CD4-positive, alpha-beta T cell treated with Interleukin-2 at 100 ng/mL for 4 hours (primary cell): ENCODE measurements around the gene LARP7.
"Not testable (repeated sequence)": the region's sequence is repeated elsewhere in the genome, so short reads cannot be mapped to it uniquely, and the experiment has no call there.

Experiments used
- DNase-seq: peaks from one replicate; pipeline ENCODE4 v3.0.0-alpha.2; 2020; ENCODE audit warnings: low spot score

LARP7 gene

DNA sequence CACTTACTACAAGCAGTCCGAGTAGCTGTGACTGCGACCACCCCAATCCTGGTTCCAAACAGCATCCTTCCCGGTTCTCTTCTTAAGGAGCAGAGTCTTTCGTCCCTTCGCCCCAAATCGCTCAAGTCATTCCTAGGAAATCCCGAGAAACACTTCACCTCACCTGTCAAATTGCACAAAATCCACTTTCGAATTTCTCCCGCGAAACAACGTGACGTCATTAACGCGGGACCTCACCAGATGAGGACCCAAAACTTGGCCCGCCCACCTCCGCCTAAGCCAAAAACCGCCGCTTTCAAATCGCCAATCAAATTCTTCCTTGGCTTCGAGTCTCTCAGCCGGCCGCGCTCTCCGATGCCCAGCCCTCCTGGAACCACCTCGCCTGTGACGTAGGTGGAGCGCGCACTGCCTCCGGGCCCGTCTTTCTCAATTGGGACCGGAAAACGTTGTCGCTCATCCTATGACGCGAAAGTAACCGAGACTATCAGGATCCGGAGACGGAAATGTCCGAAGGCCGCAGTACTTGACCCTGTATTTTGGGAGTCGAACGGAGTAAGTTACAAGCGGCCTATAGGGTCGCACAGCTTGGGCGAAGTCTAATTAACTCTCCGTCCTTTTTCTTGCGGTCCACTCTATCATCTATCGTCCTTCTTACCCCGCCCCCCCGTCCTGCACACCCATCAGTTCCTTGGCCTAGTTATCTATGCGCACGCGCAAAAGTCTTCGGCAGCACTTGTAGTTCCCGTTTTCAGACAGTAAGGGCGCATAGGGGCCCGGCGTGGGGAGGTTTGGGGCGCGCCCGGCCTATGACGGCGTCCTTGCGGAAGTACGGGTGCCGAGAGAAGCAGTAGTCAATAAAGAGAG, at the start of gene LARP7, which contains the start of gene ZGRF1:
Gene LARP7, plus strand, starts transcription at position 456 of the 864 bp plus-strand sequence. CDS start 7,527 bp downstream, outside the sequence.
Gene ZGRF1, minus strand, starts transcription at position 222 of the 864 bp plus-strand sequence. CDS start 3,733 bp downstream, outside the sequence.
- peak; percentile 98 for DNase-seq

DNA sequence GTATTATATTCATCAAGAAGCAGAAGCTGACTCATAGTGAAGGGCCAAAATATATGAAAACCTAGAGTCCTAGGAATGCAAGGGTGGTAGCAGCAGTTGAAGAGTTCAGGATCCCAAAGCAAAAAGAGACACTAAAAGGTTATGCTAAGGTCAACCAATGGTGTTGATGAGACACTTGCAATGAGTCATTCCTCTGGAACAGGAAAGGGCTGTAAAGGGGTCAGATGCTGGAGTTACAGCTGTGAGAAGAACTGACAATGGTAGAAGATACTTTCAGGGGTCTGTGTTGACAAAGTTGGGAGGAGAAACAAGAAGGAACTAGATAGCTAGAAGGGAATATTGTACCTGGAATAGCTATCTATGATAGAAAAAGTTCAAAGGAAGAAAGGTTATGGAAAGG, 47.7 kb upstream of the LARP7 start:
- no peak for DNase-seq

DNA sequence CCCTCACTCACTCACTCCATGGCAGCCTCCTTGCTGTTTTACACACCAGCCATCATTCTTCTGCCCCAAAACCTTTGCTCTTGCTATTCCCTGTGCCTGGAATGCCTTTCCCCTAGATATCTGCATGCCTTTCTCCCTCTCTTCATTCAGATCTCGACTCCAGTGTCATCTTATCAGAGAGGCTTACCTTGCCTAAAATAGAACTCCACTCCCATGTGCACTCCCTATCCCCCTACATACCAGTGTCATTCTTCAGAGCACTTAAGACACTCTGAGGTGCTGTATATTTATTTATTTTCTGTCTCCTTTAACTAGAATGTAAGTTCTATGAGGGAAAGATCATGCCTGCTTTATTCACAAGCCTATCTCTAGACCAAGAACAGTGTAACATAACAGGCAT, 45.4 kb upstream of the LARP7 start:
- DNase-seq = no peak

DNA sequence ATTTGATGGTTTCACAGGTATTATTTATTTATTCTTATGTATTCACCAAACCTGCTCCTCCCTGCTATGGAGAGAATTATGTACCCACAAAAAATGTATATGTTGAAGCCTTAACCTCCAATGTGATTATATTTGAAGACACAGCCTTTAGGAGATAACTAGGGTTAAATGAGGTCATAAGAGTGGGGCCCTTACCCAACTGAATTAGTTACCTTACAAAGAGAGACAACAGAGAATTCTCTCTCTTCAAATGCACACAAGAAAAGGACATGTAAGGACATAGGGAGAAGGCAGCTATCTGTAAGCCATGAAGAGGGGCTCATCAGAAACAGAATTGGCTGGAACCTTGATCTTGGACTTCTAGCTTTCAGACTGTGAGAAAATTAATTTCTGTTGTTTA, 44.2 kb upstream of the LARP7 start:
- no peak for DNase-seq

DNA sequence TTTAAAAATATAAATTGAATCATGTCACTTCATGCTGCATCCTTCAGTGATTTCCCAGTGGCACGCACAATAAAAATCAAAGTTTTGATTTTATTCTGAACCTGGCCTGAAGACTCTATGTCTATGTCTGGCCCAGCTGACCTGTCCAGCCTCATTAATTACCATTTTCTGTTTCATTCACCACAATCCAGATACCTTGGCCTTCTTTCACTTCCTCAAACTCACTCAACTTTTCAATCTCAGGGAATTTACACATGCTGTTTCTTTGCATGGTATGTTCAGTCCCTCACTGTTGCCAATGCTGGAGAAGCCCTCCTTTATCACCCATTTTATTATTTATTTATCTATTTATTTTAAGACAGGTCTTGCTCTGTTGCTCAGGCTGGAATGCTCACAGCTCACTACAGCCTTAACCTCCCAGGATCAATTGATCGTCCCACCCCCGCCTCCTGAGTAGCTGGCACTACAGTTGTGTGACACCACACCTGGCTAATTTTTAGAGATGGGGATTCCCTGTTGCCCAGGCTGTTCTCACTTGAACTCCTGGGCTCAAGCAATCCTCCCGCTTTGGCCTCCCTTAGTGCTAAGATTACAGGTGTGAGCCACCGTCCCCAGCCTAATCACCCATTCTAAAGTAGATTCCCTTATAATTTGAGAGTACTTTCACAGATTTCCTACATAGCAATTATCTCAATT, 43.4 kb upstream of the LARP7 start:
- no peak for DNase-seq

DNA sequence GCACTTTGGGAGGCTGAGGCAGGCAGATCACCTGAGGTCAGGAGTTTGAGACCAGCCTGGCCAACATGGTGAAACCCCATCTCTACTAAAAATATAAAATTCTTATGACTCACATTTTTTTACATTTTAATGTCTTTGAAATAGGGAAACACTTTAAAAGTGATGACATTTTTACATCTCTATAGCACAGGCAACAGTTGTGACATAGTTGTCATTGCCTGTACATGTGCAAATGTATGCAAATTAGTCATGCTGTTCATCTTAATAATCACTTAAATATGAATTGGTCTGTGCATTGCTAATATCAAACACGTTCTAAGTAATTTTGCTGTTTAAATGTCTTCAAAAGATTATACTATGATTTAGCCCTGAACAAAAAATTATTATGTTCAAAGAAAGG, 42.0 kb upstream of the LARP7 start:
- DNase-seq = no peak

DNA sequence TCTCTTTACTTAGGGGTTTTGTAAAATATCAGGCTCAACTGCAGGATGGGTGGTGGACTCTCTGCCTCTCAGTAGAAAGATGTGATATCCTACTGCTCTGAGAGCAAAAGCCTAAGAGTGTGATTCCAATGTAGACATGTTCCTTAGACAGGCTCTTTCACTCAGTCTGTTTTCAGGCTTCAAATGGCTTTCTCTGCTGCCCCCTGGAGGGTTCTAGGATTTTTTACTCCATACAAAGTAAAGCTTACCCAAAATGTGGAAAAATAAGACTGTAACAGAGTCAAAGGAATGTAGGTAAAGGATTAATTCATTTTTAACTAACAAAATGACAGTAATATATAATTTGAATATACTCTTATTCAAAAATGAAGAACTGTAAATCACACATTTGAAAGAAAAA, 32.4 kb upstream of the LARP7 start:
- peak; percentile 51 for DNase-seq

DNA sequence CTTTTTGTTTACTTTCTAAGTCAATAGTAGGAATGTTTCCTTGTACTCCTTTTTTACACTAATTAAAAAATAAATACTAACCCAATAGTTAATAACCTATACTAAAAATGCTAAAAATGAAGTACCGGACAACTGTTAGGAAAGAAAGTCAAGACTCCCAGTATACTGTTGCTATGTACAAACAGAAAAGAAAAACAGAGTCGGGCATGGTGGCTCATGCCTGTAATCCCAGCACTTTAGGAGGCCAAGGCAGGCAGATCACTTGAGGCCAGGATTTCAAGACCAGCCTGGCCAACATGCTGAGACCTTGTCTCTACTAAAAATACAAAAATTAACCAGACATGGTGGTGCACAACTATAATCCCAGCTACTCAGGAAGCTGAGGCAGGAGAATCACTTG, 24.1 kb upstream of the LARP7 start:
- DNase-seq = not testable (repeated sequence)

DNA sequence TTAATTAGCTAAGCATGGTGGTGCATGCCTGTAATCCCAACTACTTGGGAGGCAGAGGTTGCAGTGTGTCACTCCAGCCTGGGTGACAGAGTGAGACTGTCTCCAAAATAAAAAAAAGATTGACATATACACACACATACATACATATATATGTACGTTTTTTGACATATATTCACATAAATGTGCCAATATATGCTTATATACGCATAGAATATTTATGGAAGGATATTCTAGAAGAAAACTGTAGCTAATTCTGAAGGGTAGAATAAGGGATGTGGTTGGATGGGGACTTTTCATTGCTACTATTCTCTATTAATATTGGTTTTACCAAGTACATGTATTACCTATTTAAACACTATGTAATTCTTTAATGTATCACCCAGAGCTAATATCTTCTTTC, 20.0 kb upstream of the LARP7 start:
- no peak for DNase-seq

DNA sequence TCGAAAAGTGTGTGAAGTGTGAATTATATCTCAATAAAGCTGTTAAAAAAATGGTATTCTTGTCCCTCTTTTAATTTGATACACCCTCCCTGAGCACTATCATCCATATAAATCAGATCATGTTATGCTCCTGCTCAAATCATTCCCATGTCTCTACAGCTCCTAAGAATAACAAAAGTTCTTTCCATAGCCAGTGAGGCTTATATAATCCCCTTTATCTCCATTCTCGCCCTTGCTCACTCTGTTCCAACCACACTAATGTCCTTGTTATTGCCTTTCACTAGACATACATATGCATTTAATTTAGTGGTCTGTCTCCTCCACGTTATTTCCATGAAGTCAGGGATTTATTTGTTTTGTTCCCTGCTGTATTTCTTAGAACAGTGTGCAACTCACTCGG, 10.7 kb upstream of the LARP7 start:
- DNase-seq = no peak

DNA sequence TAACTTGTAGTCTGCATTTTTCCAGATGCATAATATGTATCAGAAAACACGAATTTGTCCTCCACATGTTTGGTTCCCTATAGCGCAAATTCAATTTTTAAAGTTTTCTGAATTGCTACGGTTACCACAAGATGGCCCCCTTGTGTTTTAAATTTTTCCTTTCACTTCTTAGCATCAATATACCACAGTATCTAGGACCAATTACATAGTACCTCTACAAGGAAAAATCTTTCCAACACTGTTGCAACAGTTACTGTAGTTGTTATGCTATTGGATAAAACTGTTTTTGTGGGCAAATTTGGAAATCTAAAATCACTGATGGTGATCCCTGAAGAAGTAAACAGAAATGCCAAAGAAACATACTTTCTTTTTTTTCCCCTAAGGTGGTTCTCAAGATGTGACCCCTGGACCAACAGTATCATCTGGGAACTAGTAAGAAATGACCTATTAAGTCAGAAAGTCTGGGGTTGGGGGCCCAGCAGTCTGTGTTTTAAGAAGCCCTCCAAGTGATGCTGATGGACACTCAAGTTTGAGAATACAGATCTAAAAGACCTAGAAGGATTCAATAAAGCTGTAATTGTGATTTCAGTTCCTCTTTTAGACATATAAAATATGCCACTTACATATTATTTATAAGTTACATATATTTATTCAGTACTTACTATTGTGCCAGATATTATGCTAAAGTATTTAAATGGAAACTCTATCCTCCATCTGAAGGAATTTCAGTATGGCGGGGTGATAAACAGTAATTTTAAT, 3.3 kb upstream of the LARP7 start:
- peak; percentile 43 for DNase-seq

DNA sequence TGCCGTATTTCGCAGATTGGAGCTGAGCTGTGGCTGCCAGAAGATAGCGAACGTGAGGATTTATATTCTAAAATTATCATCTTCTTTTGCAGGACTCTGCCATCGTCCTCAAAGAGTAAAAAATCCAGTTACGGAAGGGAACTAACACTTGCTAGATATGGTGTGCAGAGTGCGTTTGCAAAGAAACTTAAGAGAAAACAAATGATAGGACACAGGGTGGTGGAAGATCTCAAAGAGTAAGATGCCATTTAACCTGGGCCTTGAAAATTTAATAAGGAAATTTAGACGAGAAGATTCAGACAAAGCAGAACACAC, 566 bp downstream of the LARP7 start:
- DNase-seq = no peak

DNA sequence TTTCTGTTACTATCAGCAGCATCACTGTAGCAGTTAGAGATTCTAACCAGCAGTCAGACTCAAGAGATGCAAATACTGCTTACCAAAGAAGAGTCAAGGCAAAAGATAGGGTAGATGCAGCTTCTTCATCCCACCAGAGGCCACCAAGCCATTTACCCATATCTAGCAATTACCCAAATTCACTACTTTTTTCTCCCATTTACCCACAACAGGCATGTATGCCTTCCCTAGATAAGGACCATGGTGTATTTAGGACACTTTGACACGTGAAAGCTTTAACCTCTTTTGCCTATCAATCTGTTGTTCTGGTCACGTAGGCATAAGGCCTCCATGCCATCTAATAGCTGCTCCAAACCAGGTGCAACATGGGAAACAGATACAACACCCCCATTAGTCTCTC, 5.6 kb downstream of the LARP7 start:
- no peak for DNase-seq

DNA sequence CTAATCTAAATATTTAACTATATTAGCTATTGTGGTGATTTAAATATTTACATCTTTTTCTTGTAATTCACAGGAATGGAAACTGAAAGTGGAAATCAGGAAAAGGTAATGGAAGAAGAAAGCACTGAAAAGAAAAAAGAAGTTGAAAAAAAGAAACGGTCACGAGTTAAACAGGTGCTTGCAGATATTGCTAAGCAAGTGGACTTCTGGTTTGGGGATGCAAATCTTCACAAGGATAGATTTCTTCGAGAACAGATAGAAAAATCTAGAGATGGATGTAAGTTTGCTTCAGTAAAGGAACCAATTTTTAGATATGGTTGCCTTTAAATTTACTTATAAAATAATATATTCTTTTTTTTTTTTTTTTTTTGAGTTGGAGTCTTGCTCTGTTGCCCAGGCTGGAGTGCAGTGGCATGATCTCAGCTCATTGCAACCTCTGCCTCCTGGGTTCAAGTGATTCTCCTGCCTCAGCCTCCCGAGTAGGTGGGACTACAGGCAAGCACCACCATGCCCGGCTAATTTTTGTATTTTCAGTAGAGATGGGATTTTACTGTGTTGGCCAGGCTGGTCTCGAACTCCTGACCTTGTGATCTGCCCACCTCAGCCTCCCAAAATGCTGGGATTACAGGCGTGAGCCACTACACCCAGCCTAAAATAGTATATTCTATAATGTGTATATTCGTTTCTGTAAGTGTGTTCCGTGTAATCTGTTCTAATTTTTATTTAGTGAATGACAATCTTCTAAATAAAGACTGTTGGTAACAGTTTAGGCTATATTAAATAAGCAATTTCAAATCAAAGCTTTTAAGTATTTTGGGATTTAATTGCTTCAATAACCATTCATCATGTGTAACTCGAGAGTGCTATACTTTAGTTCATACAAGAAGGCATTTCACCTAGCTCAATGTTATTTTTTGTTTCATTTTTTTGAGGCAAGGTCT, 7.9 kb downstream of the LARP7 start:
- DNase-seq = not testable (repeated sequence)

DNA sequence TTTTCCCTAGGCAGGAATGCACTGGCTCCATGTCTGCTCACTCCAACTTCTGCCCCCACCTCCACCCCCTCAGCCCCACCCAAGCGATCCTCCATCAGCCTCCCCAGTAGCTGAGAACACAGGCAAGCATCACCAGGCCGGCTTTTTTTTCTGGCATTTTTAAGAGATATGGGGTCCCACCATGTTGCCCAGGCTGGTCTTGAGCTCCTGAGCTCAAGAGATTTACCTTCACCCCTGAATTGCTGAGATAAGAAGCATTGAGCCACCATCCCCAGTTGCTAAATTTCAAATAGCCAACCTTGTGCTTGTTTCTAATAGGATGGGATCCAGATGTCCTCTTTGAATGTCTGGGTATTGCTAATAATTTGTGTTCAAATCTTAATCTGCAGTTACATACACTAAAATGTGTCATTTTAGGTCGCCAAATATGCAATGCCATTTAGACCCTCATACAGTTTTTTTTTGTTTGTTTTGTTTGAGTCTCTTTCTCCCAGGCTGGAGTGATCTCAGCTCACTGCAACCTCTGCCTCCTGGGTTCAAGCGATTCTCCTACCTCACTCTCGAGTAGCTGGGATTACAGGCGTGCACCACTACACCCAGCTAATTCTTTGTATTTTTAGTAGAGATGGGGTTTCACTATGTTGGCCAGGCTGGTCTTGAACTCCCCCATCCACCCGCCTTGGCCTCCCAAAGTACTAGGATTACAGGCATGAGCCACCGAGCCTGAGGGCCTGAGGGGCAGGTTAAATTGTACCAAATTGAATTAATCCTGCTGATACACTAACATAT, 8.8 kb downstream of the LARP7 start:
- no peak for DNase-seq

DNA sequence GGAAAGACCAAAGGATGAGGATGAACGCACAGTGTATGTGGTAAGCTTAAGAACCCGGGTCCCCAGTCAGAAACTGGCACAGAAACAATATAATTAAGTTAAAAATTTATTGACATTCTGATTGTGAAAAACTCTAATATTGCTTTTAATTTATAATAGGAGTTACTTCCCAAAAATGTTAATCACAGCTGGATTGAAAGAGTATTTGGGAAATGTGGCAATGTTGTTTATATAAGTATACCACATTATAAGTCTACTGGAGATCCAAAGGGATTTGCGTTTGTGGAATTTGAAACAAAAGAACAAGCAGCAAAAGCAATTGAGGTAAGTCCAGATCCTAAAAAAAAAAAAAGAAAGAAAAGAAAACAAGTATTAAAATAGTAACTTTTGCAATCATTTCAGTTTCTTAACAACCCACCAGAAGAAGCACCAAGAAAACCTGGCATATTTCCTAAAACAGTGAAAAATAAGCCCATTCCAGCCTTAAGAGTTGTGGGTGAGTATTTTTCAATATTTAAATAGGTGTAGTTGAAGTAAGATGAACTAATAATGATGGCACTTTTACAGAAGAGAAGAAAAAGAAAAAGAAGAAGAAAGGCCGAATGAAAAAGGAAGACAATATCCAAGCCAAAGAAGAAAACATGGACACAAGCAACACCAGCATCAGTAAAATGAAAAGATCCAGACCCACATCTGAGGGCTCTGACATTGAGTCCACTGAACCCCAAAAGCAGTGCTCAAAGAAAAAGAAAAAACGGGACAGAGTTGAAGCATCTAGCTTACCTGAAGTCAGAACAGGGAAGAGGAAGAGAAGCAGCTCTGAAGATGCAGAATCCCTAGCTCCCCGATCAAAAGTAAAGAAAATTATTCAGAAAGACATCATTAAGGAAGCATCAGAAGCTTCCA, 9.9 kb downstream of the LARP7 start:
- DNase-seq = no peak

DNA sequence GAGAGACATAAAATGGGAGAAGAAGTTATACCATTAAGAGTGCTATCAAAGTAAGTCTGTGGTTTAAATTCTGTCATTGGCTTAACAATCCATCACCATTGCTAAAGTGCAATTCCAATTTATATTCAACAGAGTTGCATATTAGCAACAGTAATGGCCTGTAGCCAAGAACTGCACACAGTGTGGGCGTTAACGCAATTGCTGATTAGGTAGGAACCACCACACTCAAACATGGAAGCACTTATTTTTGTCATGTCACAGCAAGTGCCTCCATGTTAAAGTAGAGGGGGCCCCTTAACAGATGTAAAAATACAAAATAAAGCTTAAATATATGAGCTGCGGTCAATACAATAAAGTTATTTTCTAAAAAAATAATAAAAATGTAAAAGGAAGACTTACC, 10.8 kb downstream of the LARP7 start:
- DNase-seq = no peak

DNA sequence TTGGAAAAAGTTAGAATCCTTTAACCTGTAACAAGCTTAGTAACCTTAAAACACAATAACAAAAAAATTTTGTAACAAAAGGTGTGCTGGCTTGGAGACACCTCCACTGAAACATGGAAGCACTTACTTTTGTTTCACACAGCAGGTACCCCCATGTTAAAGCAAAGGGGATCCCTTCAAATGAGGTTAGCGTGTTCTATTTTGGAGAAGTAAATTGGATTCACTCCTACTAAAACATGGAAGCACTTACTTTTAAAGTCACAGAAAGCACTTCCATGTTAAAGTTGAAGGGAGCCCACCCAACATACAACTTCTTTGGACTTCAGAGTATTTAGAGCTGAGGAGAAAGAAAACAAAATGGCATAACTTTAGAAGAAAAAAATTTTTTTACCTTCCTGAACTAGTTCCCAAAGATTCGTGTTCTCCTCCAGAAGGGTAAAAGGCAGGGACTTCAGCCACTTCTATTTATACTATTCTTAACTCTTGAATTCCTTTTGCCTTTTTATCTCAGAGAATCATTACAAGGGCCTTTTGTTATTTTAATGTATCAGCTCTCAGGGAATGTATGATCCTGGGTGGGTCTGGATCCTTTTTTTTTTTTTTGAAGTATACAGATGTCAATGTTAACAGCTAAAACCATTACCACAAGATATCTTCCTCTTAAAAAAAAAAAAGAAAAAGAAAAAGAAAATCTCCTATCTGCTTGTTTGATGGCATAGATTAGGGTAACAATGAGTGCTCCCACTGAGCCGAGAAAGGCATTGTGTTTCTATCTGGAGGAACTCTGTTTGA, 11.5 kb downstream of the LARP7 start:
- no peak for DNase-seq

DNA sequence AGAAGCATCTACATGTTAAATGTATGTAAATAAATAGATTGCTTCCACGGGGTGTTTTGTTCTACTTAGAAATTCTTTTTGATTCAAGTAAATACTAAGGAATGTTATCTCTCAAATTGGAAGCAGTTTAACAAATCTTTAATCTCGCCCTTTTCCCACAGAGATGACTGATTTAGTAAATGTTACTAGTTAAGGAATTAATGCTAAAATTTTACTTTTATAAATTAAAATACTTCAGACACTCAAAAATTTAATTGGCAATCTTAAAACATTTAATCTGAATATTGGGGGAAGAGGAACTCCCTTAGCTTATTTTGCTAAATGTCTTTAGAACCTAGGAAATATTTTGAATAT, 12.1 kb downstream of the LARP7 start:
- no peak for DNase-seq
